GM12874 (cell line): ENCODE results near the gene CDH12.

Source experiments
- TF ChIP-seq, protein P1 (sequence below): IDR thresholded peaks from 2 replicates; pipeline ENCODE4 v1.5.1; 2011; ENCODE audit warnings: low read depth, mild to moderate bottlenecking, control low read depth, low read length, moderate library complexity; ENCODE audit not compliant: insufficient read depth

CDH12 gene

DNA sequence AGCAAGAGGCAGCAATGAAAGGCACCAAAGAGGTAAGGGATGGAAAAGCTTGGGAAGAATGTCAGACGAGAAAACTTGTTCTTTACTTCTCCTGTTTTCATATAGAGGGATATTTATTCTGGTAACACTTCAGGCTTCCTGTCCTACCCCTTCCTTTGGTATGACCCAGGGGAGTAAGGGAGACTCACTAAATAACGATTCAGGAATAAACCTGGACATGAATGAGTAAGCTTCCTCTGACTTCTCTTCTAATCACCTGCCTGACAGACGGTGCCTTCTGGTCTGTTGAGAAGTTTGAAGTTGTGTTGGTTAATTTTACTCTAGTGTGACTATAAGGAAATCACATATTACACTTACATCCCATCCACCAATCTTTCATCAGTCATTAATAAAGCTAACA is 461.2 kb downstream of the CDH12 start:
- TF ChIP-seq, protein P1, sequence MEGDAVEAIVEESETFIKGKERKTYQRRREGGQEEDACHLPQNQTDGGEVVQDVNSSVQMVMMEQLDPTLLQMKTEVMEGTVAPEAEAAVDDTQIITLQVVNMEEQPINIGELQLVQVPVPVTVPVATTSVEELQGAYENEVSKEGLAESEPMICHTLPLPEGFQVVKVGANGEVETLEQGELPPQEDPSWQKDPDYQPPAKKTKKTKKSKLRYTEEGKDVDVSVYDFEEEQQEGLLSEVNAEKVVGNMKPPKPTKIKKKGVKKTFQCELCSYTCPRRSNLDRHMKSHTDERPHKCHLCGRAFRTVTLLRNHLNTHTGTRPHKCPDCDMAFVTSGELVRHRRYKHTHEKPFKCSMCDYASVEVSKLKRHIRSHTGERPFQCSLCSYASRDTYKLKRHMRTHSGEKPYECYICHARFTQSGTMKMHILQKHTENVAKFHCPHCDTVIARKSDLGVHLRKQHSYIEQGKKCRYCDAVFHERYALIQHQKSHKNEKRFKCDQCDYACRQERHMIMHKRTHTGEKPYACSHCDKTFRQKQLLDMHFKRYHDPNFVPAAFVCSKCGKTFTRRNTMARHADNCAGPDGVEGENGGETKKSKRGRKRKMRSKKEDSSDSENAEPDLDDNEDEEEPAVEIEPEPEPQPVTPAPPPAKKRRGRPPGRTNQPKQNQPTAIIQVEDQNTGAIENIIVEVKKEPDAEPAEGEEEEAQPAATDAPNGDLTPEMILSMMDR, result no peak

DNA sequence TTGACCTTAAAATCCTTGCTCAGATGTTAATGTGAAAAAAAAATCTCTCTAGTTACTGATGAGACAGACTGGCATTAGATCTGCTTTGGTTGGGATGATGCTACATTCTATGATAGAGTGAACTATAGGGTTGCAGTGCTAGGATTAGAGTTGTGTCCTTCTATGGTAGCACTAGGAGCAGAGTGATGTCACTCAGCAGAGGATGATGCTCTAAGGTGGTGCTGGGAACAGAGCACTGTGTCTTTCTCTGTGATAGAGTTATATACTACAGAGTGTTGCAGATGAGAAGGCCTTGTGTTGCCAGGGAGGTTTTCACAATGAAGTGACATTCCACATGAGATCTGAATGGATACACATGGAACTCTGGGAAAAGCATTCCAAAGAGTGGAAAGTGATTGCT is 462.3 kb downstream of the CDH12 start:
- TF ChIP-seq, protein P1, result no peak

DNA sequence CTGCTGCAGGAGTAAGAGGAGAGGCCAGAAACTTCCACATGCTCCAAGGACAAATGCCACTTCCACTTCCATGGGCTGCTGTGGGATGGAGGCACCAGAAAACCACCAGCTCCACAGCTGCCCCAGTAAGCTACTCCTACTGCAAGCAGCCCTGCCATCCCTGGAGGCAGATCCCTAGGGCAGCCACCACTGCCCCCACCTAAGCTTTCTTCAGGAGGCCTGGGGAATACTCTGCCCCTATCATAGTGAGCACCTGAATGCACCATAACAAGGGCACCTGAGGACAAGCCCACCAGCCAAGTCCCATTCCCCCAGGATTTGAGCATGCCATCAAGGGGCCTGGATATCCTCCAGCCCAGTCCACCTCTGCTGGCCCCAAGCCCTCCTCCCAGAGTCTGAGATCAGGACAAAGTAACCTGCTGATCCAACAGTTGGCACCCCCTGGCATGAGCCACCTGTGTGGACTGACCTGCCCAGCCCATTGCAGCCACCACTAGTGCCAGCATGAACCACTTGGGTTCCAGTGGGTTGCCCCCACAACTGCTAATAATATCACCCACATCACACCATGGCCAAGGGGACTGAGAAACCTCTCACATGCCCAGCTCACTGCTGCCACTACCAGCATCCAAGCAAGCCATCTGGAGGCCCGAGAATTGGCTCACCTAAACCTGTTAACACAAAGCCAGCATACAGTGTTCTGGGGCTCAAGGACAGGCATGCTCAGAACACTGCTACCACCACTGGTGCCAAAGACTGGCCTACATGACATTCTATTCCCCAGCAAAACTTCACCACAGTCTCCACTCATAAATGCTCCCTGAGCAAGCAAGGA is 480.1 kb downstream of the CDH12 start:
- TF ChIP-seq, protein P1, result no peak

DNA sequence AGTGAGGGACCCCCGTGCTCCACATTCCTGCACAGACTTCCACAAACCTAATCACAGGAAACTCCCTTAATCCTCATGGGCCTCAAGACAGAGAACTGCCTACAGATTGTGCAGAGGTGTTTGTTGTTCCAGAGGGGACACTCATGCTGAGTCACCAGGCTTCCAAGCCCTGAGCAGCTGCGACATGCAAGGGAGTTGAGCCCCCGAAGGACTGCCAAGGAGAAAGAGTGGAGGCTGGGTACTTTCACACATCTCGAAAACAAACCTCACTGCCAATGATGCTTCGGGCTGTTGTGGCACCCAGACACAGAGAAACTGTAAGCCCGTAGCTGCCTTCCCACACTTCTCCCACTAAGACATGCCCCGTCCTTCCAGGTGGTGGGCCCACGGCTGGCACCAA is 480.8 kb downstream of the CDH12 start:
- TF ChIP-seq, protein P1, result no peak

DNA sequence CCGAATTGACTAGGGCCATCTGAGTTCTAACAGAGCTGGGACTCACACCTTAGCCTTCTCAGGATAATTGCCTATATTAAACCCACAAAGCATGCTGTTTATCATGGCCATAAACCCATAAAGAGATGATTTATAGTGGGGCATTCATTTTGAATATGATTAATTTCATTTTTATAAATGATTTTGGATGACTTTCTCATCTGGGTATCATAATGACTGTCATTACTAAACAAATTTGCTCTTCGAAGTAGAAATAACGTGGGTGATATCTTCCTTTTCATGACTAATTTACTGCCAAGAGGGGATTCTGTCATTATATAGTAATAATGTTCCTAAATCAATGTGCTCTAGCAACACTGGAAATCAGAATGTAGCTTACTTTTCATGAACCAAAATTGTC is 498.2 kb downstream of the CDH12 start:
- TF ChIP-seq, protein P1, result no peak

DNA sequence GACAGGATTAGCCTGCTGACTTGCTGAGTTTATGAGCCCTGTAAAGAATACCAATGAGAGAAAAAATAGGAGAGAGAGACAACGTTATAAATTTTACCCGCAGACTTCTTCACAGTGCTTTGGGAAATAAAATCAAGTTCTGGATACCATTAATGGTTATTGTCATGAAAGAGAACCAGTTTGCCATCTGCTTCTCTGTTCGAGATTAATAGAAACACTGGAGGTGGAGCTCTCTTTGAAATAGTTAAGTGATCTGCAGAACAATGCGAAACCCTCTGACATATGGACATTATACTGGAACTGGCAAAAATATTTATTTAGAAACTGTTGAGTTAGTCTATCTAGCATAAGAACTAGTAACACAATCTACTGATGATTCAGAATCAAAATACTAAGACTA is 500.7 kb downstream of the CDH12 start:
- TF ChIP-seq, protein P1, result no peak

DNA sequence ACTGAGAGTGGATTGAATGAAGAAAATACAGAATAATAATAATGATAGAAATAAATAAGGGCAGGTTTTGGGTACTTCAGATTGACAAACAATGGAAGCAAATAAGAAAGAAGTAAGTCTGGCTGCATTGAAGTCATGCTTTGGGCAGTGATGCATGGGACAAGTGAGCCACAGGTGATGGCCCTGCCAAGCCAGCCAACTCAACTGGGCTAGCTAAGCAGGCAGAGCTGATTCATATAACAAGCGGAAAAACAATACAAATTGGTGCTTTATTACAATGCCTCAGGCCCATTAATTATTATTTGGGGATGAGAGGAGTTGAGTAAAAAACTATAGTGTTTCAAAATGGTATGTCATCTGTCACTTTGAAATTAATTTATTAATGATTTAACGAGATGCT is 502.0 kb downstream of the CDH12 start:
- TF ChIP-seq, protein P1, result no peak
